Fibroblast of upper back skin (primary cell): Measurements from ENCODE around the gene CUX1.
"Not testable (repeated sequence)": the region's sequence is repeated elsewhere in the genome, so short reads cannot be mapped to it uniquely, and the experiment has no call there.

ENCODE experiments used
- DNase-seq: peaks from one replicate; pipeline ENCODE4 v3.0.0-alpha.2; 2013

Gene CUX1

GRCh38 chr7:101817471-101818286, at the start of gene CUX1:
Gene CUX1 (plus strand): TSS chr7:101817626. CDS start chr7:101817640, 14 bp downstream.
- no peak for DNase-seq

- no peak for DNase-seq
Measured at GRCh38 chr7:101768280-101768679, 49.1 kb upstream of the CUX1 start.

GRCh38 chr7:101770466-101770865, 47.0 kb upstream of the CUX1 start:
- no peak for DNase-seq

GRCh38 chr7:101772508-101773211, 44.8 kb upstream of the CUX1 start:
- peak; percentile 46 for DNase-seq

- no peak for DNase-seq
Measured at GRCh38 chr7:101775181-101775580, 42.2 kb upstream of the CUX1 start.

- no peak for DNase-seq
Measured at GRCh38 chr7:101778026-101778580, 39.3 kb upstream of the CUX1 start.

- no peak for DNase-seq
Measured at GRCh38 chr7:101779267-101779666, 38.2 kb upstream of the CUX1 start.

GRCh38 chr7:101780281-101780680, 37.1 kb upstream of the CUX1 start:
- DNase-seq: no peak

- no peak for DNase-seq
Measured at GRCh38 chr7:101781439-101781838, 36.0 kb upstream of the CUX1 start.

- DNase-seq: no peak
Measured at GRCh38 chr7:101782476-101782875, 35.0 kb upstream of the CUX1 start.

- DNase-seq: no peak
Measured at GRCh38 chr7:101782896-101783295, 34.5 kb upstream of the CUX1 start.

- no peak for DNase-seq
Measured at GRCh38 chr7:101783381-101784181, 33.8 kb upstream of the CUX1 start.

GRCh38 chr7:101784292-101785127, 32.9 kb upstream of the CUX1 start:
- DNase-seq: no peak

- DNase-seq: no peak
Measured at GRCh38 chr7:101787864-101788263, 29.6 kb upstream of the CUX1 start.

GRCh38 chr7:101788517-101788916, 28.9 kb upstream of the CUX1 start:
- DNase-seq: no peak

- no peak for DNase-seq
Measured at GRCh38 chr7:101790566-101791293, 26.7 kb upstream of the CUX1 start.

GRCh38 chr7:101792051-101792681, 25.3 kb upstream of the CUX1 start:
- peak; percentile 50 for DNase-seq

GRCh38 chr7:101792682-101793071, 24.7 kb upstream of the CUX1 start:
- DNase-seq: not testable (repeated sequence)

GRCh38 chr7:101795461-101795860, 22.0 kb upstream of the CUX1 start:
- DNase-seq: no peak

- not testable (repeated sequence) for DNase-seq
Measured at GRCh38 chr7:101798173-101798572, 19.3 kb upstream of the CUX1 start.
